ENCODE data around the gene SLC22A1. TPM values are rescaled to one million over a fixed set of nuclear protein-coding genes. Genes with fewer than 3 reads are reported as not detected.

SLC22A1 gene
- total and polyA plus RNA-seq, 10 of the 15 experiments (the other 5 are each of a cell fraction or from before 2014, with no cell fraction given) = 0.09 to 0.28 (median 0.15) TPM; not detected in 3

DNA sequence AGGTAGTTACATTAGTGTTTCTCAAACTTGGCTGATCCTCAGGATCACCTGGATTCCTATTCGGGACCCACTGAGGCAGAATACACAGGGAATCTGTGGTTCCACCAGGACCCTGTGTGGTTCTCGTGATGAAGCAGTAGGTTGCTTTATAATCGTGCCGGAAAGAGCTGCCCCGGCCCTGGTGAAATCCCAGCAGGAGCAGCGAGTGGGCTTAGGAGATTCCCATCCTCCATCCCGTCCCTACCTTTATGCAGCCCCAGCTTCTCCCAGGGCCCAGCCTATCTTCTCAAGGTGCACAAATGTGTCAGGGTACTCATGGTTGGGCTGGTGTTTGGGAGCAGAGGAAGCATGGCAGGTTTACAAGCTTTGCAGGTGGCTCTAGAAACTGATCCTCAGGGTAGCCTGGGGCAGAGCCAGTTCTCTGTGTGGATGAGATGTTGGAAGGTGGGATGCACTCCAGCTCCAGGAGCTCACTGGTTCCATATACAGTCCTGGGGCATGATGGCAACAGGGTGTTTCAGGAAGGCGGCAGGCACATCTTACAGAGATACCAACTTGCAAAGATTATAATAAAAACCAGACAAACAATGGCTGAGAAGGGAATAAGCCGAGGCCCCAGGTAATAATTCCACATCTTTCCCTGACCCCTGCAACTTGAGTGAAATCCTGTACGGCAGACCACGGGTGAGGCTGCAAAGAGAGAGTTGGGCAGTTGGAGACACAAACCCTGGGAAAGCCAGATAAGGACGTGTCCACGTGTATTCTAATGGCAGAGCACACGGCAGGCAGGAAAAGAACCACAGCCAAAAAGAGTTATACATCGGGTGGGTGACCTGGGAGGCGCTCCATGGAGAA lies 5.9 kb downstream of the SLC22A1 start:
- H3K4me2 ChIP-seq (ENCODE audit: control insufficient read depth, insufficient read depth) = no peak overlapping the region
- ATAC-seq (no peak), DNase-seq (ENCODE audit: low read depth, low spot score) (no peak), FAIRE-seq (no peak)
- no peaks in the 10 kb centered on the region for H3K27me3 ChIP-seq (replicated peaks in 1 of 2; ENCODE audit: control insufficient read depth in 2 of 2, insufficient read depth in 2 of 2, low read length in 1 of 2)
- H3K79me2 ChIP-seq (ENCODE audit: control insufficient read depth, insufficient read depth, low read length) = no peaks in the 10 kb centered on the region
- H2AFZ ChIP-seq (ENCODE audit: control insufficient read depth, low read depth, low read length) = no peak overlapping the region
- no peaks in the 10 kb centered on the region for H3K36me3 ChIP-seq (ENCODE audit: control insufficient read depth in 2 of 2, insufficient read depth in 2 of 2, low read length in 1 of 2)
- no TSS peak for BruUV-seq (replicated peaks)
- CTCF ChIA-PET = interaction anchor here (1.3 kb wide), 1 partner anchor 11 kb away, joined by 4 read pairs; no protein-coding TSS in a partner anchor
- H4K20me1 ChIP-seq (ENCODE audit: control insufficient read depth, insufficient read depth) = no peaks in the 10 kb centered on the region
- POLR2A ChIA-PET = no interaction called here
- SMC1A ChIA-PET (ENCODE audit: uncharacterized antibody, unreplicated experiment) = no interaction called here
- intact Hi-C loops (cut with micrococcal nuclease; ENCODE audit: unreplicated experiment) (no loop called here), in situ Hi-C loops (cut with MboI) (no loop called here)
- TF ChIP-seq MEF2B (IDR thresholded peaks at IDR 0.05; ENCODE audit: partially characterized antibody, poor library complexity, severe bottlenecking) = no peak
- TF ChIP-seq SMARCA5 (IDR thresholded peaks at IDR 0.05) = no peak
- TF ChIP-seq EED (IDR thresholded peaks at IDR 0.05; ENCODE audit: low read depth) = no peak
- TF ChIP-seq, protein P1, sequence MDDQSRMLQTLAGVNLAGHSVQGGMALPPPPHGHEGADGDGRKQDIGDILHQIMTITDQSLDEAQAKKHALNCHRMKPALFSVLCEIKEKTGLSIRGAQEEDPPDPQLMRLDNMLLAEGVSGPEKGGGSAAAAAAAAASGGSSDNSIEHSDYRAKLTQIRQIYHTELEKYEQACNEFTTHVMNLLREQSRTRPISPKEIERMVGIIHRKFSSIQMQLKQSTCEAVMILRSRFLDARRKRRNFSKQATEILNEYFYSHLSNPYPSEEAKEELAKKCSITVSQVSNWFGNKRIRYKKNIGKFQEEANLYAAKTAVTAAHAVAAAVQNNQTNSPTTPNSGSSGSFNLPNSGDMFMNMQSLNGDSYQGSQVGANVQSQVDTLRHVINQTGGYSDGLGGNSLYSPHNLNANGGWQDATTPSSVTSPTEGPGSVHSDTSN (IDR thresholded peaks at IDR 0.05; ENCODE audit: insufficient replicate concordance, low read depth, low read length) = no peak
- TF ChIP-seq RFX5 (IDR thresholded peaks at IDR 0.05; ENCODE audit: low read depth, low read length) = no peak
- TF ChIP-seq YBX1 (IDR thresholded peaks at IDR 0.05) = no peak
- TF ChIP-seq RELA (IDR thresholded peaks at IDR 0.05; ENCODE audit: borderline replicate concordance, partially characterized antibody) = no peak
- no peak for TF ChIP-seq GABPA (IDR thresholded peaks at IDR 0.05; ENCODE audit: low read depth)
- TF ChIP-seq, protein P2, sequence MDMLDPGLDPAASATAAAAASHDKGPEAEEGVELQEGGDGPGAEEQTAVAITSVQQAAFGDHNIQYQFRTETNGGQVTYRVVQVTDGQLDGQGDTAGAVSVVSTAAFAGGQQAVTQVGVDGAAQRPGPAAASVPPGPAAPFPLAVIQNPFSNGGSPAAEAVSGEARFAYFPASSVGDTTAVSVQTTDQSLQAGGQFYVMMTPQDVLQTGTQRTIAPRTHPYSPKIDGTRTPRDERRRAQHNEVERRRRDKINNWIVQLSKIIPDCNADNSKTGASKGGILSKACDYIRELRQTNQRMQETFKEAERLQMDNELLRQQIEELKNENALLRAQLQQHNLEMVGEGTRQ (IDR thresholded peaks at IDR 0.05; ENCODE audit: borderline replicate concordance, low read depth, low read length) = no peak
- WGBS (ENCODE audit: insufficient coverage, insufficient replicate concordance, low lambda C conversion rate, missing lambda C conversion rate) = 74% methylated on average over 16 of the region's 16 CpGs
- RAD21 ChIA-PET (ENCODE audit: unreplicated experiment) = no interaction called here
- no peak overlapping the region for H3K4me3 ChIP-seq
- H3K27ac ChIP-seq (ENCODE audit: control insufficient read depth, insufficient read depth) = no peak overlapping the region
- no peaks in the 10 kb centered on the region for H3K4me1 ChIP-seq (ENCODE audit: control insufficient read depth, insufficient read depth, low read length)
- no peak overlapping the region for H3K9ac ChIP-seq (ENCODE audit: control insufficient read depth, insufficient read depth, low read length)
- no peaks in the 10 kb centered on the region for H3K9me3 ChIP-seq (replicated peaks; ENCODE audit: control insufficient read depth, insufficient read depth, low read length)

Measured in GM12878 (cell line).